Keratinocyte (primary cell): Measurements from ENCODE around the gene PPP1R16B. TPM values are rescaled to one million over a fixed set of nuclear protein-coding genes. Genes with fewer than 3 reads are reported as not detected.

Experiments used
- DNase-seq: peaks from one replicate; pipeline ENCODE4 v3.0.0-alpha.2; 2011; ENCODE audit warnings: low read depth, missing footprints, low spot score
- FAIRE-seq: peaks from 2 replicates; lab custom pipeline; 2011; peaks lifted over from hg19 to GRCh38; lab: Jason Lieb, UNC
- H2AFZ ChIP-seq: 2 replicates; pipeline ENCODE4 v1.6.0; 2012; ENCODE audit warnings: low read length, control low read depth, inconsistent platforms; ENCODE audit not compliant: control insufficient read depth
- H3K27ac ChIP-seq: 2 replicates; pipeline ENCODE4 v1.5.1; 2011; ENCODE audit warnings: low read length; ENCODE audit not compliant: control insufficient read depth, insufficient read depth
- H3K27me3 ChIP-seq: 3 replicates; pipeline ENCODE4 v1.6.0; 2011; ENCODE audit warnings: low read length; ENCODE audit not compliant: control insufficient read depth, insufficient read depth; ENCODE audit errors: extremely low read depth
- H3K36me3 ChIP-seq, 2 experiments: 2 replicates in 1 of 2; 3 replicates in 1 of 2; pipeline ENCODE4 v1.5.1; 2011; ENCODE audit warnings: low read length in 2 of 2, mild to moderate bottlenecking in 1 of 2; ENCODE audit not compliant: control insufficient read depth in 2 of 2, insufficient read depth in 2 of 2; ENCODE audit errors: extremely low read depth in 1 of 2
- H3K4me1 ChIP-seq: 3 replicates; pipeline ENCODE4 v1.5.1; 2011; ENCODE audit warnings: low read length; ENCODE audit not compliant: control insufficient read depth, insufficient read depth; ENCODE audit errors: extremely low read depth
- H3K4me2 ChIP-seq: 3 replicates; pipeline ENCODE4 v1.6.0; 2011; ENCODE audit warnings: low read depth, low read length; ENCODE audit not compliant: control insufficient read depth, insufficient read depth; ENCODE audit errors: extremely low read depth
- H3K4me3 ChIP-seq, 3 experiments: fragments of 200-600 bp in 1 of 3; sonication (generic) in 1 of 3; 2 replicates in 2 of 3; 3 replicates in 1 of 3; pipeline ENCODE4 v1.5.1; 2011 to 2016; ENCODE audit warnings: low read length in 3 of 3, mild to moderate bottlenecking in 3 of 3, control low read depth in 2 of 3, inconsistent platforms in 1 of 3, low read depth in 1 of 3, mixed read lengths in 1 of 3, mixed run types in 1 of 3, moderate library complexity in 1 of 3; ENCODE audit not compliant: control insufficient read depth in 2 of 3, insufficient read depth in 2 of 3; ENCODE audit errors: extremely low read depth in 1 of 3
- H3K79me2 ChIP-seq: 2 replicates; pipeline ENCODE4 v1.6.0; 2012; ENCODE audit warnings: low read length; ENCODE audit not compliant: control insufficient read depth, insufficient read depth
- H3K9ac ChIP-seq: 3 replicates; pipeline ENCODE4 v1.6.0; 2011; ENCODE audit warnings: low read length; ENCODE audit not compliant: control insufficient read depth, insufficient read depth; ENCODE audit errors: extremely low read depth
- H3K9me1 ChIP-seq: 3 replicates; pipeline ENCODE4 v1.6.0; 2011; ENCODE audit warnings: low read length; ENCODE audit not compliant: control insufficient read depth, insufficient read depth; ENCODE audit errors: extremely low read depth
- H3K9me3 ChIP-seq: 2 replicates; pipeline ENCODE4 v1.5.1; 2012; ENCODE audit warnings: low read depth, low read length; ENCODE audit not compliant: control insufficient read depth
- H4K20me1 ChIP-seq: 3 replicates; pipeline ENCODE4 v1.6.0; 2011; ENCODE audit warnings: low read length; ENCODE audit not compliant: control insufficient read depth, insufficient read depth; ENCODE audit errors: extremely low read depth
- CTCF ChIP-seq, 3 experiments: IDR thresholded peaks in 1 of 3; conservative IDR thresholded peaks in 1 of 3; optimal IDR thresholded peaks in 1 of 3; 2 replicates in 2 of 3; 3 replicates in 1 of 3; pipeline versions ENCODE3 to v1.5.1; 2011; ENCODE audit warnings: low read length in 3 of 3, mild to moderate bottlenecking in 3 of 3, moderate library complexity in 2 of 3, control low read depth in 1 of 3, inconsistent platforms in 1 of 3; ENCODE audit not compliant: insufficient read depth in 2 of 3; ENCODE audit errors: extremely low read depth in 1 of 3
- EZH2 ChIP-seq: IDR thresholded peaks from one replicate; pipeline ENCODE4 v1.6.1; 2012; ENCODE audit warnings: inconsistent platforms, mild to moderate bottlenecking, low read length, moderate library complexity
- dilution Hi-C: fragments of 300-500 bp; cut with MboI; formaldehyde crosslinking; loops from one replicate; pipeline ENCODE4 v1.7.0; 2020; ENCODE audit warnings: low sequenced_read_pairs; ENCODE audit not compliant: extremely low pct_ligation_motif_present
- polyA plus RNA-seq, 5 experiments: library from polyadenylated mRNA; depleted of rRNA in 3 of 5; stranded (reverse) in 3 of 5; stranded (forward) in 1 of 5; unstranded in 1 of 5; fragments of >200 nt; gene quantifications; 1 replicate in 1 of 5; 2 replicates in 3 of 5; 3 replicates in 1 of 5; pipeline versions ENCODE4 v1.2.1 to v1.2.3, GENCODE V29; 2011 to 2012; ENCODE audit warnings: missing spikeins in 2 of 5, low read depth in 1 of 5, low replicate concordance in 1 of 5

PPP1R16B gene
- polyA plus RNA-seq, 1 donor (not counting 4 experiments of a cell fraction or from before 2014, with no cell fraction given), result not detected

GRCh38 chr20:38895098-38895949, 89.8 kb downstream of the PPP1R16B start:
- H3K27ac ChIP-seq, result no peak overlapping the region
- H2AFZ ChIP-seq, result no peak overlapping the region
- H3K79me2 ChIP-seq, result no peaks in the 10 kb centered on the region
- no peaks in the 10 kb centered on the region for H3K36me3 ChIP-seq
- no peaks in the 10 kb centered on the region for H3K9me3 ChIP-seq
- H3K27me3 ChIP-seq, result peaks cover 9% of the 10 kb centered on the region
- no peak overlapping the region for H3K4me2 ChIP-seq
- dilution Hi-C loops, result no loop called here
- no peak overlapping the region for H3K9ac ChIP-seq
- FAIRE-seq, result no peak
- DNase-seq, result no peak
- H4K20me1 ChIP-seq, result peaks cover 2% of the 10 kb centered on the region
- no peak for TF ChIP-seq EZH2
- no peak for TF ChIP-seq CTCF (optimal IDR thresholded peaks at IDR 0.05 in 1 of 3, IDR thresholded peaks at IDR 0.05 in 1 of 3, conservative IDR thresholded peaks at IDR 0.05 in 1 of 3; ENCODE audit: extremely low read depth in 1 of 3, insufficient read depth in 2 of 3, low read length in 3 of 3)
- no peaks in the 10 kb centered on the region for H3K4me1 ChIP-seq
- H3K4me3 ChIP-seq, result no peak overlapping the region
- H3K9me1 ChIP-seq, result no peaks in the 10 kb centered on the region

- no peak overlapping the region for H3K27ac ChIP-seq
- H3K9me1 ChIP-seq, result no peaks in the 10 kb centered on the region
- H3K36me3 ChIP-seq, result no peaks in the 10 kb centered on the region
- H4K20me1 ChIP-seq, result peaks cover 2% of the 10 kb centered on the region
- H3K4me1 ChIP-seq, result no peaks in the 10 kb centered on the region
- no peaks in the 10 kb centered on the region for H3K9me3 ChIP-seq
- H2AFZ ChIP-seq, result no peak overlapping the region
- DNase-seq (no peak), FAIRE-seq (no peak)
- H3K4me2 ChIP-seq, result no peak overlapping the region
- H3K27me3 ChIP-seq, result peaks cover 9% of the 10 kb centered on the region
- H3K4me3 ChIP-seq, result no peak overlapping the region
- no peaks in the 10 kb centered on the region for H3K79me2 ChIP-seq
- no peak overlapping the region for H3K9ac ChIP-seq
- TF ChIP-seq CTCF (optimal IDR thresholded peaks at IDR 0.05 in 1 of 3, IDR thresholded peaks at IDR 0.05 in 1 of 3, conservative IDR thresholded peaks at IDR 0.05 in 1 of 3; ENCODE audit: extremely low read depth in 1 of 3, insufficient read depth in 2 of 3, low read length in 3 of 3) (no peak), EZH2 (no peak)
- dilution Hi-C loops, result no loop called here
Measured at GRCh38 chr20:38896009-38896594, 90.6 kb downstream of the PPP1R16B start.
